HepG2 (cell line): ENCODE measurements around the gene SCN4B. TPM values are rescaled to one million over a fixed set of nuclear protein-coding genes. Genes with fewer than 3 reads are reported as not detected.

Experiments
- ATAC-seq: fragments of 200-7000 bp; cut with Tn5 transposase; 3 replicates; pipeline ENCODE4 v1.9.1; 2020; ENCODE audit warnings: mild to moderate bottlenecking, moderate library complexity
- BruUV-seq: library from RNA; stranded (reverse); fragments of 400-500 nt; replicated peaks from 2 replicates; lab custom pipeline; 2021; lab: Mats Ljungman, UMichigan
- CTCF ChIA-PET: fragments of 300-600 bp; formaldehyde crosslinking; extraction: SDS; loops from one replicate; lab custom pipeline; 2021; ENCODE audit warnings: low total read pairs, inconsistent platforms, low intra/inter-chr PET ratio; lab: Yijun Ruan, JAX
- POLR2A ChIA-PET: fragments of 350-600 bp; sonication (Branson Sonifier 250); formaldehyde crosslinking; loops from one replicate; lab custom pipeline; 2020; ENCODE audit warnings: antibody characterized with exemption, inconsistent platforms; lab: Yijun Ruan, JAX
- DNase-seq: peaks from one replicate; pipeline ENCODE4 v3.0.0-alpha.2; 2015; ENCODE audit warnings: low spot score
- FAIRE-seq: peaks from 3 replicates; lab custom pipeline; 2011; peaks lifted over from hg19 to GRCh38; lab: Jason Lieb, UNC
- H2AFZ ChIP-seq: one replicate; pipeline ENCODE4 v1.6.1; 2011; ENCODE audit warnings: low read length, inconsistent platforms
- H3K27ac ChIP-seq: fragments of 300-600 bp; 3 replicates; pipeline ENCODE4 v1.8.0; 2011; ENCODE audit warnings: mixed run types, mild to moderate bottlenecking, mixed read lengths, low read length, inconsistent platforms; ENCODE audit not compliant: insufficient read depth; ENCODE audit errors: extremely low read length
- H3K27me3 ChIP-seq, 2 experiments: fragments of 200-600 bp in 1 of 2; 2 replicates in 1 of 2; 3 replicates in 1 of 2; pipeline versions ENCODE4 v1.6.0 to v1.8.0; 2011; ENCODE audit warnings: low read length in 2 of 2, mild to moderate bottlenecking in 2 of 2, moderate library complexity in 2 of 2, inconsistent platforms in 1 of 2; ENCODE audit not compliant: insufficient read depth in 2 of 2, control insufficient read depth in 1 of 2
- H3K36me3 ChIP-seq, 2 experiments: fragments of 200-600 bp in 1 of 2; replicated peaks in 1 of 2; 2 replicates in 1 of 2; 3 replicates in 1 of 2; pipeline versions ENCODE4 v1.5.1 to v1.8.0; 2011; ENCODE audit warnings: low read length in 2 of 2, inconsistent platforms in 1 of 2; ENCODE audit not compliant: insufficient read depth in 2 of 2, control insufficient read depth in 1 of 2
- H3K4me1 ChIP-seq: 2 replicates; pipeline ENCODE4 v1.5.1; 2012; ENCODE audit warnings: low read length, inconsistent platforms; ENCODE audit not compliant: insufficient read depth
- H3K4me2 ChIP-seq: 2 replicates; pipeline ENCODE4 v1.6.0; 2011; ENCODE audit warnings: low read depth, low read length, inconsistent platforms
- H3K4me3 ChIP-seq, 3 experiments: fragments of 200-600 bp in 1 of 3; sonication (generic), shearing (Covaris generic) in 1 of 3; replicated peaks in 1 of 3; 2 replicates each; pipeline ENCODE4 v1.5.1; 2011 to 2016; ENCODE audit warnings: low read length in 3 of 3, inconsistent platforms in 2 of 3, low read depth in 2 of 3, mild to moderate bottlenecking in 2 of 3, control low read depth in 1 of 3, mixed read lengths in 1 of 3; ENCODE audit not compliant: insufficient read depth in 1 of 3
- H3K79me2 ChIP-seq: one replicate; pipeline ENCODE4 v1.6.1; 2011; ENCODE audit warnings: low read length, inconsistent platforms; ENCODE audit not compliant: insufficient read depth
- H3K9ac ChIP-seq: 2 replicates; pipeline ENCODE4 v1.6.0; 2011; ENCODE audit warnings: mild to moderate bottlenecking, low read depth, low read length, inconsistent platforms; ENCODE audit not compliant: insufficient read depth
- H3K9me3 ChIP-seq: 2 replicates; pipeline ENCODE4 v1.5.1; 2012; ENCODE audit warnings: mild to moderate bottlenecking, low read length
- H4K20me1 ChIP-seq: 2 replicates; pipeline ENCODE4 v1.6.0; 2011; ENCODE audit warnings: inconsistent platforms, mild to moderate bottlenecking, low read length, moderate library complexity; ENCODE audit not compliant: insufficient read depth
- AHDC1 ChIP-seq: sonication (generic); formaldehyde crosslinking; IDR thresholded peaks from 2 replicates; pipeline ENCODE4 v1.5.1; 2020; ENCODE audit warnings: mild to moderate bottlenecking, missing genetic modification reagents, borderline replicate concordance
- FOXJ3 ChIP-seq: sonication (generic); formaldehyde crosslinking; IDR thresholded peaks from 2 replicates; pipeline ENCODE4 v1.4.0; 2020; ENCODE audit warnings: missing genetic modification reagents, mild to moderate bottlenecking, borderline replicate concordance
- MAX ChIP-seq: IDR thresholded peaks from 2 replicates; pipeline ENCODE4 v1.6.1; 2012; ENCODE audit warnings: inconsistent platforms
- SP140L ChIP-seq: sonication (generic); formaldehyde crosslinking; IDR thresholded peaks from 2 replicates; pipeline ENCODE4 v1.4.0; 2020; ENCODE audit warnings: missing genetic modification reagents, borderline replicate concordance
- SRSF1 ChIP-seq: fragments of 200-400 bp; formaldehyde crosslinking; optimal IDR thresholded peaks from 2 replicates; pipeline ENCODE3; 2017; ENCODE audit warnings: mild to moderate bottlenecking, low read depth, low read length, moderate library complexity
- ZFP91 ChIP-seq: sonication (generic); formaldehyde crosslinking; IDR thresholded peaks from 2 replicates; pipeline ENCODE4 v1.9.0; 2022; ENCODE audit warnings: missing genetic modification reagents, mild to moderate bottlenecking, borderline replicate concordance
- ZNF205 ChIP-seq: IDR thresholded peaks from 2 replicates; pipeline ENCODE4 v1.6.1; 2018; ENCODE audit warnings: missing biosample characterization, missing genetic modification reagents
- ZNF460 ChIP-seq: sonication (generic); formaldehyde crosslinking; IDR thresholded peaks from 2 replicates; pipeline ENCODE4 v1.5.1; 2020; ENCODE audit warnings: missing genetic modification reagents, mild to moderate bottlenecking, borderline replicate concordance
- ZNF557 ChIP-seq: sonication (generic); formaldehyde crosslinking; IDR thresholded peaks from 2 replicates; pipeline ENCODE4 v1.4.0; 2020; ENCODE audit warnings: missing genetic modification reagents
- ZNF652 ChIP-seq: IDR thresholded peaks from 2 replicates; pipeline ENCODE4 v1.6.1; 2016; ENCODE audit warnings: low read depth, borderline replicate concordance
- ZNF687 ChIP-seq: sonication (generic); formaldehyde crosslinking; IDR thresholded peaks from 2 replicates; pipeline ENCODE4 v1.5.1; 2020; ENCODE audit warnings: mild to moderate bottlenecking, missing genetic modification reagents, moderate library complexity
- WGBS: methylation state at CpG from one replicate; pipeline ENCODE4 v1.1.6; 2017; ENCODE audit warnings: low lambda C conversion rate; 5-methylcytosine and 5-hydroxymethylcytosine counted together
- in situ Hi-C: cut with HindIII; loops from 2 replicates; pipeline ENCODE4 v1.10.0; 2017; ENCODE audit warnings: low pct_unique_long_range_greater_than_20kb; ENCODE audit not compliant: extremely low pct_ligation_motif_present
- intact Hi-C: fragments of 100-400 bp; cut with micrococcal nuclease; formaldehyde crosslinking; loops from one replicate; pipeline ENCODE4 v1.10.0; 2022; ENCODE audit not compliant: unreplicated experiment
- polyA plus RNA-seq, 8 experiments: library from polyadenylated mRNA; depleted of rRNA in 3 of 8; stranded (reverse) in 7 of 8; unstranded in 1 of 8; fragments of >200 nt; fragmentation: Illumina TruSeq in 4 of 8; extraction: Trizol in 4 of 8; gene quantifications; 2 replicates each; pipeline versions ENCODE4 v1.2.1 to v1.2.3, GENCODE V29; 2011 to 2016; ENCODE audit warnings: low read depth in 4 of 8, missing spikeins in 1 of 8, mixed read lengths in 1 of 8; ENCODE audit not compliant: insufficient read depth in 1 of 8
- total RNA-seq, 5 experiments: library from RNA; depleted of rRNA; stranded (reverse); fragments of >200 nt; fragmentation: Illumina TruSeq; extraction: Trizol; gene quantifications; 2 replicates each; pipeline ENCODE4 v1.2.3, GENCODE V29; 2016; ENCODE audit warnings: low read depth in 1 of 5

The SCN4B gene
- total and polyA plus RNA-seq, 2 of the 13 experiments (the other 11 are each of a cell fraction or from before 2014, with no cell fraction given) = 0.04 to 0.29 TPM

DNA sequence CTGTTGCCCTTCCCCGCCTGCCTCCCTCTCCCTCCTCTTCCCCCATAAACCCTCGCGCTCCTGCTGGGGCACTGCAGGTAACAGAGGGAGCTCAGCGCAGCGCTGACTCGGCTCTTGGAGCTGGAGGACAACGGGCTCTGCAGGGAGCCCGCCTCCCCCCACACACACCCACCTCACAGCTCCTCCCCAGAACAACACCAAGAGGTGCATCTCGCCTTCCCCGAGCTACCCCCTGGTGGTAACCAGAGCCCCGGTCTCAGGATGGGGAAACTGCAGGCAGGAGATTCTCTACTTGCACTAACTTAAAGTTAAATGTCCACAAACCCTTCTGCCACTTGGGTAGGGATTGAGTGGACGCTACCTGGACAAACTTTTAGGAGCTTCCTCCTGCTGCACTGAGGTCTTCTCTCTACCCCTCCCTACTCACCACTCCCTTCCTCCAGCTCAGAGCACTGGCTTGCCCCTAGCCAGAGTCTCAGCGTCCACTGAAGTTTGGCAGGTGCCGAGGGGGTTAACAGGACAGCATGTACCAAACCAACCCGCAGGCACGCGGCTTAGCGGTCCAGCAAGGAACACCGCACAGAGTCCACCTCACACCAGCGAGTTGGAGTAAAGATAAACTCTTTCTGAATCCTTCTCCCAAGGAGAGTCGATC is 4.0 kb upstream of the SCN4B start:
- intact Hi-C loops = no loop called here
- peak; percentile 25 for TF ChIP-seq ZNF687 (CRISPR knock-in tag)
- TF ChIP-seq ZFP91 = 0 out of 2 replicates have a peak, but pooled peaks have one; percentile 19
- no peak for TF ChIP-seq ZNF205 (CRISPR knock-in tag)
- peak; percentile 86 for TF ChIP-seq ZNF652
- TF ChIP-seq ZNF557 = no peak
- TF ChIP-seq FOXJ3 (CRISPR knock-in tag) = no peak
- peak; percentile 80 for TF ChIP-seq ZNF460 (CRISPR knock-in tag)
- TF ChIP-seq MAX = 0 out of 2 replicates have a peak, but pooled peaks have one; percentile 34
- no peak for TF ChIP-seq AHDC1 (CRISPR knock-in tag)
- TF ChIP-seq SP140L (CRISPR knock-in tag) = no peak
- TF ChIP-seq SRSF1 = no peak

More for the DNA sequence above, 4.0 kb upstream of the SCN4B start:
- ChIA-PET POLR2A (interaction anchor here (0.6 kb wide), 1 partner anchor 38 kb away, joined by 3 read pairs; no protein-coding TSS in a partner anchor), CTCF (no interaction called here)
- peaks cover 27 to 95% of the 10 kb centered on the region in 2 experiments for H3K27me3 ChIP-seq
- no peaks in the 10 kb centered on the region for H4K20me1 ChIP-seq
- no peaks in the 10 kb centered on the region for H3K79me2 ChIP-seq
- FAIRE-seq = no peak
- WGBS = 3% methylated on average over 11 of the region's 21 CpGs
- peak; percentile 41 for ATAC-seq
- H3K4me2 ChIP-seq = peak overlapping the region; percentile 37
- no peak overlapping the region for H3K27ac ChIP-seq
- H3K36me3 ChIP-seq = no peaks in the 10 kb centered on the region
- H2AFZ ChIP-seq = no peak overlapping the region
- no peaks in the 10 kb centered on the region for H3K9me3 ChIP-seq
- H3K4me3 ChIP-seq = peak overlapping the region in 1 of 3 experiments; percentile 33; a peak in 1 of 6 replicates
- in situ Hi-C loops = no loop called here
- DNase-seq = no peak
- H3K9ac ChIP-seq = no peak overlapping the region
- peaks cover 26% of the 10 kb centered on the region for H3K4me1 ChIP-seq
- BruUV-seq = no TSS peak
